ENCODE results near the gene PNPLA3. TPM values are rescaled to one million over a fixed set of nuclear protein-coding genes. Genes with fewer than 3 reads are reported as not detected.

PNPLA3 gene
- total RNA-seq, 4 donors from 2014 or later: 0.32 TPM; not detected in 3

GRCh38 chr22:43878831-43879550, 44.6 kb upstream of the PNPLA3 start:
- in situ Hi-C loops (cut with MboI; ENCODE audit: low pct_ligation_motif_present in 1 of 4, low pct_unique_long_range_greater_than_20kb in 1 of 4, low sequenced_read_pairs in 3 of 4): no loop called here
- intact Hi-C loops (cut with DNase I; ENCODE audit: low total_unique reads): no loop called here

DNA sequence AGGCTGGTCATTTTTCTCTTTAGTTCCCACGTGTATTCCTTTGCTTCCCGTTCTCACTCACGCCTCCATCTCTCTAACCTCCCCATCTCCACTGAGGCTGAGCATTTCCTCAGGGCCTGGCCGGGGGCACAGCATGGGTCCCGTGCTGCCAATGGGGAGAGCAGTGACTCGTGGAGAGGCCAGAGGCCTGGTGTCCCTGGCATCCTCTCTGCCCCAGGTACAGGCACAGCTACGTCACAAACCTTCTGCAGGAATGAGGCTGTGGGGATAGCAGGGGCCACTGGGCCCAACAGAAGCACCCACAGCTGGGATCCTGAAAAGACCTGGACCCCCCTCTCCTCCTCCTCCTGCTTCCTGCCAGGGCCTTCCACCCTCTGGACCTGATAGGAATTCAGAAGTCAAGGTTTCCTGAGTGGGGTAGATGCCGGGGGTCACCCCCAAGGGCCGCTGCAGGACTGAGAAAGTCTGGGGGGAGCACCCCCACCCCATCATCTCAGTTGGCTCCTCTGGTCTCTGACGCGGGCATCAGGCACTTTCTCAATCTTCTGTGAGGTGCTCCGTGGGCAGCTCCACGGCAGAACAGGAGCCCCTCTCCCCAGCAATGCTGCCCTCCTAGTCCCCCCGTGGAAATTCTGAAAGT, 43.6 kb upstream of the PNPLA3 start:
- Histone ChIP-seq H3K4me1 (no peaks in the 10 kb centered on the region), H3K27me3 (peaks cover 3% of the 10 kb centered on the region), H3K27ac (no peak overlapping the region), H3K4me3 (no peak overlapping the region), H3K36me3 (no peaks in the 10 kb centered on the region), H3K9me3 (no peaks in the 10 kb centered on the region)
- intact Hi-C loops (cut with DNase I; ENCODE audit: low total_unique reads) (no loop called here), in situ Hi-C loops (cut with MboI; ENCODE audit: low pct_ligation_motif_present in 1 of 4, low pct_unique_long_range_greater_than_20kb in 1 of 4, low sequenced_read_pairs in 3 of 4) (no loop called here)
- WGBS, 2 donors (ENCODE audit: low coverage in 1 of 2): 80% methylated on average over 2 to 13 of the region's 14 CpGs
- TF ChIP-seq POLR2AphosphoS5 (IDR thresholded peaks at IDR 0.05): no peak
- no peak for TF ChIP-seq POLR2A (IDR thresholded peaks at IDR 0.05)
- no peak for TF ChIP-seq EP300 (IDR thresholded peaks at IDR 0.05; ENCODE audit: low read depth)
- TF ChIP-seq, protein P1, sequence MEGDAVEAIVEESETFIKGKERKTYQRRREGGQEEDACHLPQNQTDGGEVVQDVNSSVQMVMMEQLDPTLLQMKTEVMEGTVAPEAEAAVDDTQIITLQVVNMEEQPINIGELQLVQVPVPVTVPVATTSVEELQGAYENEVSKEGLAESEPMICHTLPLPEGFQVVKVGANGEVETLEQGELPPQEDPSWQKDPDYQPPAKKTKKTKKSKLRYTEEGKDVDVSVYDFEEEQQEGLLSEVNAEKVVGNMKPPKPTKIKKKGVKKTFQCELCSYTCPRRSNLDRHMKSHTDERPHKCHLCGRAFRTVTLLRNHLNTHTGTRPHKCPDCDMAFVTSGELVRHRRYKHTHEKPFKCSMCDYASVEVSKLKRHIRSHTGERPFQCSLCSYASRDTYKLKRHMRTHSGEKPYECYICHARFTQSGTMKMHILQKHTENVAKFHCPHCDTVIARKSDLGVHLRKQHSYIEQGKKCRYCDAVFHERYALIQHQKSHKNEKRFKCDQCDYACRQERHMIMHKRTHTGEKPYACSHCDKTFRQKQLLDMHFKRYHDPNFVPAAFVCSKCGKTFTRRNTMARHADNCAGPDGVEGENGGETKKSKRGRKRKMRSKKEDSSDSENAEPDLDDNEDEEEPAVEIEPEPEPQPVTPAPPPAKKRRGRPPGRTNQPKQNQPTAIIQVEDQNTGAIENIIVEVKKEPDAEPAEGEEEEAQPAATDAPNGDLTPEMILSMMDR (IDR thresholded peaks at IDR 0.05): no peak
- no peak for DNase-seq

More at GRCh38 chr22:43878831-43879550, 44.6 kb upstream of the PNPLA3 start:
- Histone ChIP-seq H3K4me1 (no peaks in the 10 kb centered on the region), H3K4me3 (no peak overlapping the region), H3K27me3 (peaks cover 10% of the 10 kb centered on the region), H3K9me3 (no peaks in the 10 kb centered on the region), H3K36me3 (no peaks in the 10 kb centered on the region), H3K27ac (no peak overlapping the region)
- WGBS, 2 donors (ENCODE audit: low coverage in 1 of 2): 70 to 71% methylated on average over 3 to 12 of the region's 12 CpGs
- no peak for TF ChIP-seq POLR2A (IDR thresholded peaks at IDR 0.05)
- TF ChIP-seq, protein P1 (IDR thresholded peaks at IDR 0.05): no peak
- TF ChIP-seq POLR2AphosphoS5 (IDR thresholded peaks at IDR 0.05): no peak
- no peak for TF ChIP-seq EP300 (IDR thresholded peaks at IDR 0.05; ENCODE audit: low read depth)
- no peak for DNase-seq

GRCh38 chr22:43880541-43880991, 43.0 kb upstream of the PNPLA3 start:
- Histone ChIP-seq H3K9me3 (no peaks in the 10 kb centered on the region), H3K4me1 (no peaks in the 10 kb centered on the region), H3K36me3 (no peaks in the 10 kb centered on the region), H3K27me3 (no peaks in the 10 kb centered on the region), H3K4me3 (no peak overlapping the region), H3K27ac (no peak overlapping the region)
- no peak for DNase-seq
- in situ Hi-C loops (cut with MboI; ENCODE audit: low pct_ligation_motif_present in 1 of 4, low pct_unique_long_range_greater_than_20kb in 1 of 4, low sequenced_read_pairs in 3 of 4) (no loop called here), intact Hi-C loops (cut with DNase I; ENCODE audit: low total_unique reads) (no loop called here)
- no peak for TF ChIP-seq POLR2AphosphoS5 (IDR thresholded peaks at IDR 0.05)
- TF ChIP-seq, protein P1 (IDR thresholded peaks at IDR 0.05): no peak
- TF ChIP-seq POLR2A (IDR thresholded peaks at IDR 0.05): no peak
- no peak for TF ChIP-seq EP300 (IDR thresholded peaks at IDR 0.05; ENCODE audit: low read depth)
- 85% methylated on average over 12 of the region's 15 CpGs; no CpG with 5 or more reads in 1 of the 2 donors for WGBS, 2 donors (ENCODE audit: low coverage in 1 of 2)

GRCh38 chr22:43881091-43882061, 42.2 kb upstream of the PNPLA3 start:
- Histone ChIP-seq H3K9me3 (no peaks in the 10 kb centered on the region), H3K27ac (no peak overlapping the region), H3K4me1 (no peaks in the 10 kb centered on the region), H3K27me3 (no peaks in the 10 kb centered on the region), H3K4me3 (no peak overlapping the region), H3K36me3 (no peaks in the 10 kb centered on the region)
- WGBS, 2 donors (ENCODE audit: low coverage in 1 of 2): 0 to 80% methylated on average over 1 to 19 of the region's 19 CpGs
- DNase-seq: no peak
- in situ Hi-C loops (cut with MboI; ENCODE audit: low pct_ligation_motif_present in 1 of 4, low pct_unique_long_range_greater_than_20kb in 1 of 4, low sequenced_read_pairs in 3 of 4) (no loop called here), intact Hi-C loops (cut with DNase I; ENCODE audit: low total_unique reads) (no loop called here)
- TF ChIP-seq POLR2A (IDR thresholded peaks at IDR 0.05) (no peak), EP300 (IDR thresholded peaks at IDR 0.05; ENCODE audit: low read depth) (no peak), POLR2AphosphoS5 (IDR thresholded peaks at IDR 0.05) (no peak)

Data from transverse colon (tissue), 4 donors.